Adrenal gland (tissue), 5 donors: ENCODE measurements around the gene BPIFB4.

ENCODE experiments used
- POLR2A ChIP-seq, 2 donors: fragments of 450-650 bp; IDR thresholded peaks; one replicate each; pipeline ENCODE4 v1.6.1; 2017; ENCODE audit warnings: antibody characterized with exemption in 2 of 2, mild to moderate bottlenecking in 2 of 2, moderate library complexity in 1 of 2
- TF ChIP-seq, protein P1 (sequence below), 6 experiments: fragments of 450-650 bp in 4 of 6; fragments of 200-600 bp in 2 of 6; sonication (generic) in 1 of 6; IDR thresholded peaks; 1 replicate in 5 of 6; 2 replicates in 1 of 6; pipeline versions ENCODE4 v1.5.1 to v1.8.0; 2016 to 2021; ENCODE audit warnings: antibody characterized with exemption in 6 of 6, mild to moderate bottlenecking in 2 of 6, moderate library complexity in 1 of 6
- donor health status: DM: no; HTN: no; CAD: no.

DNA sequence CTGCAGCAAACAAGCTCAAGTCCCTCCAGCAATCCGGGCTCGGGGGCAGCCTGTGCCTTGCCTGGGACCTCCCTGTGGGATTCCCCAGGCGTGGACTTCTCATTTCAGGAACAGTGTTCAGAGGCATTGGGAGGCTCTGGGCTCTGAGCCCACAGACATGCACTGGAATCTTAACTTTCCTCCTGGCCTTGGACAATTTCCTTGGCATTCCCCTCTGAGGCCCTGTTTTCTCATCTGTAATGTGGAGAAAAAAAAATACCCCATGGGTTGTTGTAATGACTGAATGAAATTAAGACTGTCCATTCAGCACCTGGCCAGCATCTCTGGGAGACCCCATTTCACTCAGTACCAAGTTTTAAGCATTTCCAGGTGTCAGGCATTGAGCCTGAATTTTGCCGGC lies 17.6 kb downstream of the BPIFB4 start:
- TF ChIP-seq, protein P1, sequence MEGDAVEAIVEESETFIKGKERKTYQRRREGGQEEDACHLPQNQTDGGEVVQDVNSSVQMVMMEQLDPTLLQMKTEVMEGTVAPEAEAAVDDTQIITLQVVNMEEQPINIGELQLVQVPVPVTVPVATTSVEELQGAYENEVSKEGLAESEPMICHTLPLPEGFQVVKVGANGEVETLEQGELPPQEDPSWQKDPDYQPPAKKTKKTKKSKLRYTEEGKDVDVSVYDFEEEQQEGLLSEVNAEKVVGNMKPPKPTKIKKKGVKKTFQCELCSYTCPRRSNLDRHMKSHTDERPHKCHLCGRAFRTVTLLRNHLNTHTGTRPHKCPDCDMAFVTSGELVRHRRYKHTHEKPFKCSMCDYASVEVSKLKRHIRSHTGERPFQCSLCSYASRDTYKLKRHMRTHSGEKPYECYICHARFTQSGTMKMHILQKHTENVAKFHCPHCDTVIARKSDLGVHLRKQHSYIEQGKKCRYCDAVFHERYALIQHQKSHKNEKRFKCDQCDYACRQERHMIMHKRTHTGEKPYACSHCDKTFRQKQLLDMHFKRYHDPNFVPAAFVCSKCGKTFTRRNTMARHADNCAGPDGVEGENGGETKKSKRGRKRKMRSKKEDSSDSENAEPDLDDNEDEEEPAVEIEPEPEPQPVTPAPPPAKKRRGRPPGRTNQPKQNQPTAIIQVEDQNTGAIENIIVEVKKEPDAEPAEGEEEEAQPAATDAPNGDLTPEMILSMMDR (IDR thresholded peaks at IDR 0.05), result no peak
- no peak for TF ChIP-seq POLR2A (IDR thresholded peaks at IDR 0.05)
